GM18517 (cell line): Measurements from ENCODE around the gene DCLRE1C.
"Not testable (repeated sequence)": the region's sequence is repeated elsewhere in the genome, so short reads cannot be mapped to it uniquely, and the experiment has no call there.

Experiments used
- ATAC-seq: cut with Tn5 transposase; IDR thresholded peaks from one replicate; pipeline ENCODE4 v1.9.1; 2021; ENCODE audit warnings: mild to moderate bottlenecking, moderate library complexity; ENCODE audit not compliant: unreplicated experiment

DCLRE1C gene

DNA sequence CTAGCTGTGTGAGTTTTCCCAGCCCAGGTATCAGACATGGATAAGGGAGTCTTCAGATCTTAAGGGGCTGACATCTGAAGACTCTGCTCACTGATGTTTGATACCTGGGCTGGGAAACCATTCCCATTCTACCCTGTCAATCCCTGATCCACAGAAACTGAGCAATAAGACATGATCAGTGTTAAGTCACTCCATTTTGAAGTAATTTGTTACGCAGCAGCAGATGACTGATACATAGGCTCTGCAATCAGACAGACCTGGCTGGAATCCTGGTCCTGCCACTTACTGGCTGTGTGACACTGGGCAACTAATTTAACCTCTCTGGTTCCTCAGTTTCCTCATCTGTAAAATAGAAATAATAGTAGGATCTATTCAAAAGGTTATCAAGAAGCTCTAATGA is 6.6 kb downstream of the DCLRE1C start:
- ATAC-seq = no peak

DNA sequence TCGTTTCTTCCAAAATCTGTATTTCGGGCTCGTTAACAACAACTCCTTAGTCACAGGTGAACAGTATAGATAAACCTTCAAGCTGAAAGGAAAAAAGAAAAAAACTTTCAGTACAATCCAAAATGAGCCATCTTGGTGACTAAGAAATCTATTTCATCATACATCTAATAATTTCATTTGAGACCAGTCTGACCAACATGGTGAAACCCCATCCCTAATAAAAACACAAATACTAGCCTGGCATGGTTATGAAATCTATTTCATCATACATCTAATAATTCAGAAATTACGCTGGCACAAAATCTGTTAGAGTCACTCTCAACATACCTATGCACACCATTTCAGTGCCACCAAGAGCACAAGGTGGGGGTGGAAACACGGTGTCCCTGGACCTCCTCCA is 8.8 kb downstream of the DCLRE1C start:
- no peak for ATAC-seq

DNA sequence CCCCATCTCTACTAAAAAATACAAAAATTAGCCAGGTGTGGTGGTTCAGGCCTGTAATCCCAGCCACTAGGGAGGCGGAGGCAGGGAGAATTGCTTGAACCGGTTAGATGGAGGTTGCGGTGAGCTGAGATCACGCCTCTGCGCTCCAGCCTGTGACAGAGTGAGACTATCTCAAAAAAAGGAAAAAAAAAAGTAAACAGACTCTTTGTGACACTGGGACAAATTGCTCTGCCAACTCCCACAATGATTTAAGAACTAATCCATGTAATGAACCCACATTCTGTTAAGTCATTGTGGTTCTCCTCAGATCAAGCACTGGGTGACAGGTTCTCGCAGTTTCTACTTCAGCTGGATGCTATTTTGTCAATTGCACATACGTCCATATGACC is 11.0 kb downstream of the DCLRE1C start:
- ATAC-seq = not testable (repeated sequence)

DNA sequence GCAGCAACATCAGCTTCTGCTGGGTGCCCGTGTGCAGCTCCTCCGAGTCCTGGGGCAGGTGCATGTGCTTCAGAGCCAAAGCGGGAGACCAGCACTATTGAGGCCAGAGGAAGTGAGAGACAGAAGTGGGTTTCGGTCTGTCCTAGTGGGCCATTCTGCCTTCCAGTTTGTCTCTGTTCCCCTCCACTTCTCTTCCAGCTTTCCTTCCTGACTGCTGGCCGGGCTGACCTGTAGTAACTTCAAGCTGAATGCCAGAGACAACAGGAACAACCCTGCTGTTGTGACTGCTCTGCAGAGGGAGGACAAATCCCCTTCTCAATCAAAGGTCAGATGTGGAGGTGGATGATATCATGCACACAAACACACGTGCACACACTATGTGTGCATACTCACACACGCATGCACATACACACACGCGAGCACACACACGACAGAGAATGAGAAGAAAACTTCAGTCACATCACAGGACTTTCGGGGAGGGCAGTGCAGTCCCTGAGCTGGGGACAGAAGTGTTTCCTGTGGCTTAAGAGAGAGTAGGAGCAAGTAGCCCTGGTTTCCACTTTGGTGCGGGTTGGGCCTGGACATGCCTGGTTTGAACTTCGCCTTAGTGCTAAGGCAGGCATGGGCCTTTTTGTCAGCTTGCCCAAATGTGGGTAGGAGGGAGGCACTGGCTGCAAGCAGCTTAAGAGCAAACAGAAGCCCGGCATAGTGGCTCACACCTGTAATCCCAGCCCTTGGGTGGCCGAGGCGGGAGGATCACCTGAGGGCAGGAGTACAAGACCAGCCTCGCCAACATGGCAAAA is 11.5 kb downstream of the DCLRE1C start:
- ATAC-seq = peak; percentile 78

DNA sequence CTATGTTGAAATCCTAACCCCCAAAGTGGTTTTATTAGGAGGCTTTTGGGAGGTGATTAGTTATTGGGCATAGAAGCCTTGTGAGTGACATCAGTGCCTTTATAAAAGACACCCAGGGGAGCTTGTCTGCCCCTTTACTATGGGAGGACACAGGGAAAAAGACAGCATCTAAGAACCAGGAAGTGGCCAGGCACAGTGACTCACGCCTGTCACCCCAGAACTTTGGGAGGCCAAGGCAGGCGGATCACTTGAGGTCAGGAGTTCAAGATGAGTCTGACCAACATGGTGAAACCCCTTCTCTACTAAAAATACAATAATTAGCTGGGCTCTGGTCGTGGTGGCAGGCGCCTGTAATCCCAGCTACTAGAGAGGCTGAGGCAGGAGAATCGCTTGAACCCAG is 14.9 kb downstream of the DCLRE1C start:
- not testable (repeated sequence) for ATAC-seq

DNA sequence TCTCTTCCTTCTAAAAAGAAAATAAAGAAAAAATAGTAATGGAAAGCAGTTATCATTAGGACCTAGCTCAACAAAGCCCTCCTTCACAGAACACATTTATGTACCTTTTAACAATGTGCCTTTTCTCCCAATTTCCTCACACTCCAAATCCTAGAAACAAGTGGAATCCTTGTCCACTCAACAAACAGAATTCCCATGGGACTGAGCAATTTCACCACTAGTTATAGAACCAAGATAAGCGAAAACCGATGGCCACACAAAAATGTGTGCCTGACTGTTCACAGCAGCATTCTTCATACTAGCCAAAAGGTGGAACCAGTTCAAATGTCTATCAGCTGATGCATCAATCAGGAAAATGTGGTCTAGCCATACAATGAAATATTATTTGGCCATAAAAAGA is 17.3 kb downstream of the DCLRE1C start:
- ATAC-seq = no peak

DNA sequence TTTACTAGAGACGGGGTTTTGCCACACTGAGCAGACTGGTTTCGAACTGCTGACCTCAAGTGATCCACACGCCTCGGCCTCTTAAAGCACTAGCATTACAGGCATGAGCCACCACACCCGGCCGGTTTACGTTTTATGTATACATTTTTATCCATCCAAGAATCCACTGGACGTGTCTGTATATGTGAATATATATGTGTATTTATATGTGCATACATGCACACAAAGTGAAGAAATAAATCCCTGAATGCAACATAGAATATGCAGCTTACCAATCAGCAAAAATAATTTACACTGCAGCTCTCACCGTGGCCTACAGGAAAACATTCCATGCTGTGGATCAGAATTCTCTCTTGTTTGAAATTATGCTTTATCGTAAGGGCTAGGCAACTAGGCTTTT is 23.3 kb downstream of the DCLRE1C start:
- no peak for ATAC-seq

DNA sequence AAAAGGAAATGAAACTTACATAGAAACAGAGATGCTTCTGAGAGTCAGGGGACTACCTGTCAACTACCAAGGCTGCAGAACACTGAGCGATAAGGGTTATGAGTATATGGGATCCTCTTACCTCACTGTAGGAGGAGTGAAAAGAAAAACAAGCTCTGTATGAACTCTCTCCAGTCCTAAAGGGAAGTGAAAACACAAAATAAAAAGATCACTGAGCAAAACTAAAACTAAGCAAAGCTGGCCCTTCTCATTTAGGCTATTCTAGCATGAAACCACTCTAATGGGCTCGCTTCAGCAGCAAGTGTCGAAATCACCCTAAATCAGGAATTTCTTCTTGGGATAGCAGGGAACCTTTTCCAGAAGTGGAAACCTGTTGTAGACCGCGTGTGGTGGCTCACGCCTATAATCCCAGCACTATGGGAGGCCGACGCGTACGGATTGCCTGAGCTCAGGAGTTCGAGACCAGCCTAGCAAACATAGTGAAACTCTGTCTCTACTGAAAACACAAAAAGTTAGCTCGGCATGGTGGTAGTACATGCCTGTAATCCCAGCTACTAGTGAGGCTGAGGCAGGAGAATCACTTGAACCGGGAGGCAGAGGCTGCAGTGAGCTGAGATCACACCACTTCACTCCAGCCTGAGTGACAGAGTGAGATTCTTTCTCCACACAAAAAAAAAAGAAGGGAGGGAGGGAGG is 27.0 kb downstream of the DCLRE1C start:
- ATAC-seq = peak; percentile 99

DNA sequence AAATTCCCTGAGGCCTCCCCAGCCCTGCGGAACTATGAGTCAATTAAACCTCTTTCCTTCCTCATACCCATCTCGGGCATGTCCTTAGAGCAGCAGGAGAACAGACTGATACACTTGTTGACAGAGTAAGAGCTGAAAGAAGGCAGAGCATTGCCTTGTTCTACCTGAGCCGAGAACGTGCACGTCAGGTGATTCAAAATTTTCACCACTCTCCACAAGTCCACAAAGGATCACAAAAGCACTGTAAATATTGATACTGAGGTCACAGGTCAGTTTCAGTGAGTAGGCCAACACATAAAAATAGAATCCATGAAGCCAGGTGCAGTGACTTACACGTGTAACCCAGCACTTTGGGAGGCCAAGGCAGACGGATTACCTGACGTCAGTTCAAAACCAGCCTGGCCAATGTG is 27.8 kb downstream of the DCLRE1C start:
- no peak for ATAC-seq

DNA sequence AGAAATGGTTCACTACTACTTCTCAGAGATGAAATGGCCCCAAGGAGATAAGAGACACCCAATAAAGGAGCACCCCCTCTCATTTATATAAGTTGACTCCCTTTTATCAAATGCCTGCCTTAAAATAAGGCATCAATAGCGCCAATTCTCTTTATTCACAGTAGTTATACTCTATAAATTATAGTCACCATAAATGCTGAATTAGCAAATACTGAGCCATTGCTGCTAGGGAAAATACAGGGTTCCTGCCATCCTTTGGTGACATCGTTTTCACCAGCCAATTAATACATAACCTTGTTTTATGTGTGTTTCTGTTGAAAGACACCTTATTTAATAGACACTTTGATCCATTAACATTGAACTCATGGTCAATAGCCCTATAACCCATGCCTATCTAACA is 28.6 kb downstream of the DCLRE1C start:
- no peak for ATAC-seq

DNA sequence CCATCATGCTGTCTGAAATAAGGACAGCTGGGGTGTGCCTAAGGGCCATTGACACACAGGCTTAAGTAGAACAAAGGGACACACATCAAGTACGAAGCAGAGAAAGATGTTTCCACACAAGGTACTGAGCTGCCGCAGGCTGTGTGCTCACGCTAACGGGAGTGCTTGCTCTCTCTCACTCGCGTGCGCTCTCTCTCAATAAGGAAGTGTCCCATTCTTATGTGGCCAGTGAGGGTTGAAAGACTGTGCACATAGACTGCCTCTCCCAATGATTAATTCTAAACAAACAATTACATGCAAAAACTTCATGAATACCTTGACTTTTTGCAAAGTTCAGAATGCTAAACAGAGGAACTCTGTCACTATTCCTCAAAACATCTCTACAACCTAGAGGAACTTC is 29.9 kb downstream of the DCLRE1C start:
- no peak for ATAC-seq

DNA sequence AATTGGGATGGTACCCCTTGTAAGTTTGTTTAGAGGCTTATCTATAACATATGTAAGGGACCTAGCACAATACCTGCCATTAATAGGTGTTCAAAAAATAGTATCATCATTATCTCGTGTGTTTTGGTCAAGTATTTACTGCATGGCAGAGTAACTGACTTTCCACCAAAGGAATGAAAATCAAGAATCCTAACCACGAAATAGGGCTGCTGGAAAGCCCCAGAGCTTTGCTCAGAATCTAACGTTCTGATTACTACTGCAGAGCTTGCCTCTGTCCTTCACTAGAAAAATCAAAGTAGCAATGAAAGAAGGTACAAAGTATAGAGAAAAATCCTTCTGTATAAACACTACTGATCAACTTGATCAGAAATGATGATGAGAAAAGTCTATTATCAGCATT is 34.9 kb downstream of the DCLRE1C start:
- ATAC-seq = no peak

DNA sequence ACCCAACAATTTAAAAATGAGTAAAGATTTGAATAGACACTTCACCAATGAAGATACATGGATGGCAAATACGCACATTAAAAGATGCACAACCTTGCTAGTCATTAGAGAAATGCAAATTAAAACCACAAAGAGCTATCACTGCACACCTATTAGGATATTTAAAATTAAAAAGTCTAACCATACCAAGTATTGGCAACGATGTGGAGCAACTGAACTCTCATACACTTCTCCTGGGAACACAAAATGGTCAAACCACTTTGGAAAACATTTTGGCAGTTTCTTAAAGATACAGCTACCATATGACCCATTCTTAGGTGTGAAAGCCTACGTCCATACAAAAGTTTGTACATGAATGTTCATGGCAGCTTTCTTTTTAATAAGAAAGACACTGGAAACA is 36.1 kb downstream of the DCLRE1C start:
- no peak for ATAC-seq

DNA sequence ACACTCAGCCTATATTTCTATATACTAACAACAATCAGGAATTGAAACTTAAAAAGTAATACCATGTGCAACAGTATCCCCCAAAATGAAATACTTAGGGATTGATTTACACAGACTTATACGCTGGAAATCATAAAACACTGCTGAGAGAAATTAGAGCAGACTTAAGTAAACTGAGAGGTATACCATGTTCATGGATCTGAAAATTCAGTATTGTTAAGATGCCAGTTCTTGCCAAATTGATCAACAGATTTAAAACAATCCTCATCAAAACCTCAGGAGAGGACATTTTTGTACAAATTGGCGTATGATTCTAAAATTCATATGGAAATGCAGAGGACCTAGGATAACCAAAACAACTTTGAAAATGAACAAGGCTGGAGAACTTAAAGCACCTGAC is 37.3 kb downstream of the DCLRE1C start:
- ATAC-seq = no peak

DNA sequence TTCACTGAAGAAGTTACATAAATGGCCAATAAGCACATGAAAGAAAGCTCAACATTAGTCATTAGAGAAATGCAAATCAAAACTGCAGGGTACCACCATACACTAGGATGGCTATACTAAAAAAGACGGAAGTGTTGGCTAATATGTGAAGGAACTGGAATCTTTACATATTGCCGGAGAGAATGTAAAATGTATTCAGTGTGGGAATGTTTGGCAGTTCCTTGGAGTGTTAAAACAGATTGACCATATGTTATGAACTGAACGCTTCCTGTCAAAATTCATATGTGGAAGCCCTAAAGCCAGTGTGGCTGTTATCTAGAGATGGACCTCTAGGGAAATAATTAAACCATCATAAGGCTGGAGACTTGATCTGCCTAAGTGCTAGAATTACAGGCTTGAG is 42.1 kb downstream of the DCLRE1C start:
- ATAC-seq = no peak

DNA sequence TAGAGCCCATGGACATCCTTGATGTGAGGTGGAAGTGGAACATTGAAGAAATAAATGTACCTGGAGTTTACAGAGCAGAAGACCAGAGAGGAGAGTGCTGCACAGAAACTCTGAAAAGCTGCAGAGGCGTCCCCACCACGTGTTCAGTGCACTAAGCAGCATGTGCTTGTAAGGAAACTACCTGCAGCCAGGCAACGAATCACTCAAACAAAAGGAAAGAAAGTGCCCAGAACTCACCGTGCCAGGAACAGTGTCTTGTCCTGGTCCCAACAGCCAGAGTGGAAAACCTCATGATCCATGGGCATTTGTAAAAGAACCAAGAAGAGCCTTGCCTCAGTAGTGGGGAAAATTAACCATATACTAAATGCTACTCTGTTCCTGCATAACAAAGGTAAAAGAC is 42.9 kb downstream of the DCLRE1C start:
- ATAC-seq = no peak

DNA sequence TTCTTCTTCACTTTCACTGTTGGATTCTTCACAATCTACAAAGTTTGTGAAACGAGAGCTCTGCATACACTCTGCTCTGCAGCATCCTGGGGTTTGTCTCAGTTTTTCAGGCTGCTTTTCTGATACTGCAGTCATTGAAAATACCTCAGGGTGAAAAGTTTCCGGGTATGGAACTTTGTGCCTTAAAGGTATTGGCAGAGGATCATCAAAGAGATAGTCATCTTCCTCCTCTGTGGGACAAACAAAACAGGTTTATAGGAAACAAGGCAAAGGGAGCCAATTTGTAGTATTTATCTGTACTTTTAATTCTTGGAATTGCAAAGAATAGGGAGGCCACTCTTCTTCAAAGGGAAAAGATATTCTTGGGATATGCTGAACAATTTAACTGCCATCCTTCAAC is 44.8 kb downstream of the DCLRE1C start:
- ATAC-seq = no peak

DNA sequence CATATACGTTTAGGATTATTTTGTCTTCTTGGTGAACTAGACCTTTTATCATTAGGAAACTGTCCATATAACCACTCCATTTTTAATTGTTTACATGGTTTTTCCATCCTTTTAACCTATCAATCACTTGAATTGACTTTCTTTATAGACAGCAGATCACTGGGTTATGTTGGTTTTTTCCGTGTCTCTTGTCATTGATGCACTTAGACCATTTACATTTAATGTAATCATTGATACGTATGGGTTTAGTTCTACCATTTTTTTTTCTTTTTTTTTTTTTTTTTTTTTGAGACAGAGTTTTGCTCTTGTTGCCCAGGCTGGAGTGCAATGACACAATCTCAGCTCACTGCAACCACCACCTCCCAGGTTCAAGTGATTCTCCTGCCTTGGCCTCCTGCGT is 46.3 kb downstream of the DCLRE1C start:
- ATAC-seq = not testable (repeated sequence)

DNA sequence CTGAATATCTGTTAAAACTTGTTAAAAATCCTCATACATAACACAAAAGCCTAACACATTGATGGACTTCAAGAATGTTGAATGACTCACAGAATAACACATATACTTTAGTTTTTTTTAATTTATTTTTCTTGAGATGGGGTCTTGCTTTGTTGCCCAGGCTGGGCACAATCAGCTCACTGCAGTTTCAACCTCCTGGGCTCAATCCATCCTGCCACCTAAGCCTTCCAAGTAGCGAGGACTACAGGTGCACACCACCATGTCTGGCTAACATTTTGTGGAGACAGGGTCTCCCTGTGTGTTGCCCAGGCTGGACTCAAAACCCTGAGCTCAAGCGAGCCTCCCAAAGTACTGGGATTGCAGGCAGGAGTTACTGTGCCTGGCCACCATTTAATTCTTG is 47.1 kb downstream of the DCLRE1C start:
- ATAC-seq = no peak

DNA sequence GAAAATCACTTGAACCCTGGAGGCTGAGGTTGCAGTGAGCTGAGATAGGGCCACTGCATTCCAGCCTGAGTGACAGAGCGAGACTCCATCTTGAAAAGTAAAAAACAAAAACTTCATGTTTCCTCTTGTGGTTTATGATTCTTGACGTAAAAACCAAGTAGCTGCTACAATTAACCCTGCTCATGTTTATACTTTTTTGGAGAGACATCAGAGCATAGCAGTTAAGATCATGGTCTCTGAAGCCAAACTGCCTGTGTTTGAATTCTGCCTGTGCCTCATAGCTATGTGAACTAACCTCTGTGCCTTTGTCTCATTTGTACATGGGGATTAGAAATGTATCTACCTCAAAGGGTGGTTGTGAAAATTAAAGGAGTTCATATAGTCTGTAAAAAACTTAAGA is 48.0 kb downstream of the DCLRE1C start:
- no peak for ATAC-seq

DNA sequence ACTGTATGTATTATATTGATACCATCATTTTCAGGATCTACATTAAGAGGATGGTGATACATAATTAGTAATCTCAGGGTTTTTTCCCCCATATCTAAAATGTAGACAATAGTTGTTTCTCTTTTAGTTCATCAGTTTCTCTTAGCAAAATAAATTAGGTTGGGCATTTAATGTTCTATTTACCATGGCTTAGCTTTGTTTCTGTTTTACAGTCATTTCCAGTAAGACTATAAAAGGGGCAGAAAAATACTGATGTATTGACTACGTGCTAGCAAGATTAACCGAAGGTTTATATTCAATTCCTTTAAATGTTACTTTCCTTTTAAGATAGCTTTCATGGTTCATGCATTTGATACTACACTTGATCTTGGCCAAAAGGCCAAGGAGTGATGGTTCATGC is 49.0 kb downstream of the DCLRE1C start:
- ATAC-seq = no peak

DNA sequence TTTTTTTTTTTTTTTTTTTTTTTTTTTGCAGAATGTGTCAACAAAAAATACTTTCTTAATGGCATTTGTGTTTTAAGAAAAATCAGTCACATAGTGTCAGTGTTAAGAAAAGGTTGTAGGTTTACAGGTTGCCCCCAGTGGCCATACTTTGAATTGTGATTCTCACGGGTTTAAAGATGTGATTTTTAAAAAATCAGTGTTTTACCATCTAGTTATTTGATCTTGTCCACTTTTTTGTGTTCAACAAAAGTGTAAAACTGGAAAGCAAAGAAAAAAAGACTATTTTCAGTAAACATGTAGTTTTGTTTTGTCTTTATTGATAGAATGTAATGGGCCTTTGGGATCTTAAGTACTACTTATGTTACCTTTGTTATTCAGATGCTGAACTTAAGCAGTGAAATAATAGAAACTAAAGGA is 49.6 kb downstream of the DCLRE1C start:
- peak; percentile 73 for ATAC-seq

DNA sequence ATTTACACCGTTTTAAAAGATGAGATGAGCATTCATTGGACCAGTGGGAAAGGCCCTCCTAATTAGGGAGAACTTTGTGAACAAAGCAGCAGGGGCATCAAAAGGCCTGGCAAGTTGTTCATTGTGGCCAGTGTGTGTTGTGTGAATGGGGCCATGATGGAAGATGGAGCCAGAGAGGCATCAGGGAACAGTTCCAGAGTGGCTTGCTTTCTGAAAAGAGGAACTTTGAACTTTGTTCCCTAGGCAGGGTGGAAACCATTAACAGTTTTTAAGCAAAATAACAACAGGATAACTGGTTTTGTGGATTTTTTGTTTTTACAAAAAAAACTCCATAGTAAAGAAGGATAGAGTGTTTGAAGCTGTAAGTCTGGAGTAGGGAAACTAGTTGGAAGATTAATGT is 62.7 kb downstream of the DCLRE1C start:
- ATAC-seq = no peak
